Measurements from ENCODE around the gene ACKR2. TPM values are rescaled to one million over a fixed set of nuclear protein-coding genes. Genes with fewer than 3 reads are reported as not detected.

ACKR2 gene
- total and polyA plus RNA-seq, 7 donors, result 0.04 to 1.6 (median 0.79) TPM

- no peak for DNase-seq
- no peaks in the 10 kb centered on the region for H3K4me1 ChIP-seq
- no peaks in the 10 kb centered on the region for H3K27me3 ChIP-seq (ENCODE audit: insufficient read depth in 3 of 3, low read length in 2 of 3)
- no peaks in the 10 kb centered on the region for H3K36me3 ChIP-seq (ENCODE audit: insufficient read depth in 1 of 2, low read depth in 1 of 2)
- intact Hi-C loops (cut with DNase I), result no loop called here
- H3K9me3 ChIP-seq, result no peaks in the 10 kb centered on the region
- TF ChIP-seq CTCF (IDR thresholded peaks at IDR 0.05), result no peak
- 92 to 94% (median 94%) methylated on average over 3 of the region's 3 CpGs for WGBS, 3 donors
- no peak for ATAC-seq
- H3K4me3 ChIP-seq, result no peak overlapping the region
- no peak overlapping the region for H3K27ac ChIP-seq
Measured at GRCh38 chr3:42822828-42823227, 13.6 kb downstream of the ACKR2 start.

- intact Hi-C loops (cut with DNase I), result no loop called here
- WGBS, 3 donors, result 69 to 75% (median 74%) methylated on average over 2 of the region's 2 CpGs
- Histone ChIP-seq H3K36me3 (ENCODE audit: insufficient read depth in 1 of 2, low read depth in 1 of 2) (no peaks in the 10 kb centered on the region), H3K9me3 (no peaks in the 10 kb centered on the region), H3K27ac (no peak overlapping the region), H3K4me1 (no peaks in the 10 kb centered on the region), H3K27me3 (ENCODE audit: insufficient read depth in 3 of 3, low read length in 2 of 3) (no peaks in the 10 kb centered on the region), H3K4me3 (no peak overlapping the region)
- DNase-seq (no peak), ATAC-seq (no peak)
- no peak for TF ChIP-seq CTCF (IDR thresholded peaks at IDR 0.05)
Measured at GRCh38 chr3:42823351-42823750, 14.1 kb downstream of the ACKR2 start.

GRCh38 chr3:42826141-42826540 is 16.9 kb downstream of the ACKR2 start:
- no peak overlapping the region for H3K4me3 ChIP-seq
- no peaks in the 10 kb centered on the region for H3K9me3 ChIP-seq
- no peak overlapping the region for H3K27ac ChIP-seq
- H3K4me1 ChIP-seq, result peaks cover 4% of the 10 kb centered on the region
- DNase-seq (no peak), ATAC-seq (no peak)
- no peaks in the 10 kb centered on the region for H3K27me3 ChIP-seq (ENCODE audit: insufficient read depth in 3 of 3, low read length in 2 of 3)
- no peaks in the 10 kb centered on the region for H3K36me3 ChIP-seq (ENCODE audit: insufficient read depth in 1 of 2, low read depth in 1 of 2)
- TF ChIP-seq CTCF (IDR thresholded peaks at IDR 0.05), result no peak
- intact Hi-C loops (cut with DNase I), result no loop called here

GRCh38 chr3:42827023-42827422 is 17.8 kb downstream of the ACKR2 start:
- Histone ChIP-seq H3K27ac (no peak overlapping the region), H3K9me3 (no peaks in the 10 kb centered on the region), H3K27me3 (ENCODE audit: insufficient read depth in 3 of 3, low read length in 2 of 3) (no peaks in the 10 kb centered on the region), H3K4me3 (no peak overlapping the region), H3K4me1 (peaks cover 4% of the 10 kb centered on the region), H3K36me3 (ENCODE audit: insufficient read depth in 1 of 2, low read depth in 1 of 2) (no peaks in the 10 kb centered on the region)
- ATAC-seq (no peak), DNase-seq (no peak)
- TF ChIP-seq CTCF (IDR thresholded peaks at IDR 0.05), result no peak
- intact Hi-C loops (cut with DNase I), result no loop called here

GRCh38 chr3:42827654-42828053 is 18.4 kb downstream of the ACKR2 start:
- Histone ChIP-seq H3K4me3 (no peak overlapping the region), H3K36me3 (ENCODE audit: insufficient read depth in 1 of 2, low read depth in 1 of 2) (no peaks in the 10 kb centered on the region), H3K27me3 (ENCODE audit: insufficient read depth in 3 of 3, low read length in 2 of 3) (no peaks in the 10 kb centered on the region), H3K27ac (no peak overlapping the region), H3K4me1 (peaks cover 4% of the 10 kb centered on the region), H3K9me3 (no peaks in the 10 kb centered on the region)
- no peak for ATAC-seq
- no peak for TF ChIP-seq CTCF (IDR thresholded peaks at IDR 0.05)
- DNase-seq, result no peak
- 62 to 66% (median 63%) methylated on average over 4 of the region's 4 CpGs for WGBS, 3 donors
- intact Hi-C loops (cut with DNase I), result no loop called here

All from psoas muscle (tissue), 8 donors.